ENCODE data around the gene ZNF75A. TPM values are rescaled to one million over a fixed set of nuclear protein-coding genes. Genes with fewer than 3 reads are reported as not detected.

The ZNF75A gene
- total and polyA plus RNA-seq, 8 donors = 8.0 to 52.5 (median 16.4) TPM

GRCh38 chr16:3328643-3329042 lies 23.3 kb downstream of the ZNF75A start:
- Histone ChIP-seq H3K4me3 (no peak overlapping the region), H3K9me3 (peaks cover 0 to 46% (median 27%) of the 10 kb centered on the region in 4 donors), H3K27ac (no peak overlapping the region), H3K36me3 (no peaks in the 10 kb centered on the region), H3K27me3 (no peaks in the 10 kb centered on the region), H3K4me1 (no peaks in the 10 kb centered on the region)
- intact Hi-C loops (cut with DNase I; ENCODE audit: low total_unique reads) = no loop called here
- 33 to 71% (median 45%) methylated on average over 2 of the region's 2 CpGs for WGBS, 5 donors
- DNase-seq = no peak
- TF ChIP-seq, protein P1, sequence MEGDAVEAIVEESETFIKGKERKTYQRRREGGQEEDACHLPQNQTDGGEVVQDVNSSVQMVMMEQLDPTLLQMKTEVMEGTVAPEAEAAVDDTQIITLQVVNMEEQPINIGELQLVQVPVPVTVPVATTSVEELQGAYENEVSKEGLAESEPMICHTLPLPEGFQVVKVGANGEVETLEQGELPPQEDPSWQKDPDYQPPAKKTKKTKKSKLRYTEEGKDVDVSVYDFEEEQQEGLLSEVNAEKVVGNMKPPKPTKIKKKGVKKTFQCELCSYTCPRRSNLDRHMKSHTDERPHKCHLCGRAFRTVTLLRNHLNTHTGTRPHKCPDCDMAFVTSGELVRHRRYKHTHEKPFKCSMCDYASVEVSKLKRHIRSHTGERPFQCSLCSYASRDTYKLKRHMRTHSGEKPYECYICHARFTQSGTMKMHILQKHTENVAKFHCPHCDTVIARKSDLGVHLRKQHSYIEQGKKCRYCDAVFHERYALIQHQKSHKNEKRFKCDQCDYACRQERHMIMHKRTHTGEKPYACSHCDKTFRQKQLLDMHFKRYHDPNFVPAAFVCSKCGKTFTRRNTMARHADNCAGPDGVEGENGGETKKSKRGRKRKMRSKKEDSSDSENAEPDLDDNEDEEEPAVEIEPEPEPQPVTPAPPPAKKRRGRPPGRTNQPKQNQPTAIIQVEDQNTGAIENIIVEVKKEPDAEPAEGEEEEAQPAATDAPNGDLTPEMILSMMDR (IDR thresholded peaks at IDR 0.05) = no peak
- no peak for TF ChIP-seq POLR2AphosphoS5 (IDR thresholded peaks at IDR 0.05)
- TF ChIP-seq POLR2A (IDR thresholded peaks at IDR 0.05) = no peak
- TF ChIP-seq EP300 (IDR thresholded peaks at IDR 0.05) = no peak

GRCh38 chr16:3346041-3346440 lies 40.7 kb downstream of the ZNF75A start:
- TF ChIP-seq, protein P1 (IDR thresholded peaks at IDR 0.05) = no peak
- no peak for TF ChIP-seq POLR2A (IDR thresholded peaks at IDR 0.05)
- no peak for TF ChIP-seq EP300 (IDR thresholded peaks at IDR 0.05)
- TF ChIP-seq POLR2AphosphoS5 (IDR thresholded peaks at IDR 0.05) = no peak
- Histone ChIP-seq H3K4me3 (no peak overlapping the region), H3K36me3 (no peaks in the 10 kb centered on the region), H3K4me1 (no peaks in the 10 kb centered on the region), H3K27ac (no peak overlapping the region), H3K9me3 (no peaks in the 10 kb centered on the region), H3K27me3 (no peaks in the 10 kb centered on the region)
- DNase-seq = no peak
- intact Hi-C loops (cut with DNase I; ENCODE audit: low total_unique reads) = no loop called here
- 51 to 66% (median 58%) methylated on average over 2 of the region's 2 CpGs for WGBS, 5 donors

- Histone ChIP-seq H3K36me3 (no peaks in the 10 kb centered on the region), H3K4me3 (no peak overlapping the region), H3K27me3 (no peaks in the 10 kb centered on the region), H3K27ac (no peak overlapping the region), H3K4me1 (no peaks in the 10 kb centered on the region), H3K9me3 (no peaks in the 10 kb centered on the region)
- DNase-seq = no peak
- intact Hi-C loops (cut with DNase I; ENCODE audit: low total_unique reads) = no loop called here
- WGBS, 5 donors = 55 to 83% (median 80%) methylated on average over 10 of the region's 10 CpGs
- TF ChIP-seq, protein P1 (IDR thresholded peaks at IDR 0.05) = no peak
- no peak for TF ChIP-seq POLR2AphosphoS5 (IDR thresholded peaks at IDR 0.05)
- no peak for TF ChIP-seq POLR2A (IDR thresholded peaks at IDR 0.05)
- TF ChIP-seq EP300 (IDR thresholded peaks at IDR 0.05) = no peak
Observed at GRCh38 chr16:3347586-3347985, 42.3 kb downstream of the ZNF75A start.

- H3K4me1 ChIP-seq = no peaks in the 10 kb centered on the region
- no peaks in the 10 kb centered on the region for H3K36me3 ChIP-seq
- no peaks in the 10 kb centered on the region for H3K9me3 ChIP-seq
- intact Hi-C loops (cut with DNase I; ENCODE audit: low total_unique reads) = no loop called here
- 25 to 39% (median 31%) methylated on average over 3 to 4 of the region's 4 CpGs for WGBS, 5 donors
- no peak overlapping the region for H3K27ac ChIP-seq
- H3K27me3 ChIP-seq = no peaks in the 10 kb centered on the region
- peak in 1 of 2 donors; percentile 18 for DNase-seq
- H3K4me3 ChIP-seq = no peak overlapping the region
- TF ChIP-seq, protein P1 (IDR thresholded peaks at IDR 0.05) = no peak
- TF ChIP-seq POLR2A (IDR thresholded peaks at IDR 0.05) (no peak), POLR2AphosphoS5 (IDR thresholded peaks at IDR 0.05) (no peak), EP300 (IDR thresholded peaks at IDR 0.05) (no peak)
Observed at GRCh38 chr16:3348547-3349167, 43.4 kb downstream of the ZNF75A start.

All from stomach (tissue), 9 donors.